K562 (cell line): ENCODE results near the gene PACS1. TPM values are rescaled to one million over a fixed set of nuclear protein-coding genes. Genes with fewer than 3 reads are reported as not detected.

Source experiments
- ATAC-seq: fragments of 200-7000 bp; cut with Tn5 transposase; 3 replicates; pipeline ENCODE4 v1.9.1; 2020; ENCODE audit warnings: moderate library complexity
- BruUV-seq: library from RNA; stranded (reverse); fragments of 400-500 nt; replicated peaks from 2 replicates; lab custom pipeline; 2021; lab: Mats Ljungman, UMichigan
- CTCF ChIA-PET: fragments of 300-600 bp; formaldehyde crosslinking; extraction: SDS; loops from one replicate; lab custom pipeline; 2021; ENCODE audit warnings: low intra/inter-chr PET ratio; lab: Yijun Ruan, JAX
- POLR2A ChIA-PET: fragments of 300-600, 350-650 bp; sonication (Branson Sonifier 250); formaldehyde crosslinking; extraction: SDS; loops from one replicate; lab custom pipeline; 2021; ENCODE audit warnings: antibody characterized with exemption, inconsistent platforms; lab: Yijun Ruan, JAX
- DNase-seq, 4 experiments: peaks; one replicate each; pipeline versions ENCODE4 v3.0.0 to v3.0.0-alpha.2; 2011 to 2018; ENCODE audit warnings: low spot score in 3 of 4, mixed read lengths in 3 of 4; ENCODE audit errors: extremely low read depth in 1 of 4
- FAIRE-seq: peaks from 2 replicates; lab custom pipeline; 2011; peaks lifted over from hg19 to GRCh38; lab: Jason Lieb, UNC
- H2AFZ ChIP-seq: 2 replicates; pipeline ENCODE4 v1.6.0; 2011; ENCODE audit warnings: low read depth, low read length, control low read depth, inconsistent platforms
- H3K27ac ChIP-seq: fragments of 200-600 bp; 3 replicates; pipeline ENCODE4 v1.8.0; 2011; ENCODE audit warnings: low read depth, mild to moderate bottlenecking, control low read depth, inconsistent platforms, low read length, moderate library complexity, mixed read lengths; ENCODE audit errors: extremely low read depth
- H3K27me3 ChIP-seq, 2 experiments: fragments of 300-600 bp in 1 of 2; 2 replicates in 1 of 2; 3 replicates in 1 of 2; pipeline versions ENCODE4 v1.6.0 to v1.8.0; 2011; ENCODE audit warnings: inconsistent platforms in 2 of 2, low read length in 2 of 2, mild to moderate bottlenecking in 1 of 2, mixed read lengths in 1 of 2, moderate library complexity in 1 of 2; ENCODE audit not compliant: control insufficient read depth in 2 of 2, insufficient read depth in 2 of 2
- H3K36me3 ChIP-seq: fragments of 300-600 bp; 3 replicates; pipeline ENCODE4 v1.8.0; 2011; ENCODE audit warnings: mild to moderate bottlenecking, low read length, inconsistent platforms; ENCODE audit not compliant: control insufficient read depth, insufficient read depth
- H3K4me1 ChIP-seq, 2 experiments: fragments of 200-600 bp in 1 of 2; replicated peaks in 1 of 2; 2 replicates in 1 of 2; 3 replicates in 1 of 2; pipeline versions ENCODE4 v1.5.1 to v1.8.0; 2011; ENCODE audit warnings: inconsistent platforms in 2 of 2, low read length in 2 of 2, mild to moderate bottlenecking in 1 of 2, mixed read lengths in 1 of 2, moderate library complexity in 1 of 2; ENCODE audit not compliant: control insufficient read depth in 2 of 2, insufficient read depth in 2 of 2
- H3K4me2 ChIP-seq: 2 replicates; pipeline ENCODE4 v1.6.1; 2011; ENCODE audit warnings: low read length, control low read depth, inconsistent platforms, mixed read lengths; ENCODE audit not compliant: insufficient read depth
- H3K4me3 ChIP-seq: fragments of 200-600 bp; sonication (generic), shearing (Covaris generic); 2 replicates; pipeline ENCODE4 v1.5.1; 2016; ENCODE audit warnings: control low read depth, inconsistent platforms
- H3K79me2 ChIP-seq: fragments of 200-600 bp; 3 replicates; pipeline ENCODE4 v1.8.0; 2011; ENCODE audit warnings: low read length, inconsistent platforms; ENCODE audit not compliant: control insufficient read depth, insufficient read depth
- H3K9ac ChIP-seq, 2 experiments: 2 replicates each; pipeline versions ENCODE4 v1.6.0 to v1.6.1; 2011; ENCODE audit warnings: low read depth in 2 of 2, low read length in 2 of 2, control low read depth in 1 of 2, inconsistent platforms in 1 of 2, mild to moderate bottlenecking in 1 of 2, mixed read lengths in 1 of 2; ENCODE audit not compliant: insufficient read depth in 1 of 2
- H3K9me1 ChIP-seq: one replicate; pipeline ENCODE4 v1.6.0; 2011; ENCODE audit warnings: inconsistent platforms, mild to moderate bottlenecking, low read length, moderate library complexity; ENCODE audit not compliant: control insufficient read depth, insufficient read depth
- H3K9me3 ChIP-seq: replicated peaks from 2 replicates; pipeline ENCODE4 v1.5.1; 2011; ENCODE audit warnings: low read depth, low read length, inconsistent platforms; ENCODE audit not compliant: control insufficient read depth, insufficient read depth
- H4K20me1 ChIP-seq: replicated peaks from 2 replicates; pipeline ENCODE4 v1.6.1; 2011; ENCODE audit warnings: low read length, inconsistent platforms, mixed read lengths; ENCODE audit not compliant: control insufficient read depth, insufficient read depth
- ADNP ChIP-seq: fragments of 200-800 bp; sonication (Bioruptor generic); IDR thresholded peaks from 2 replicates; pipeline ENCODE4 v1.6.1; 2016; ENCODE audit warnings: missing genetic modification characterization, missing compliant biosample characterization
- ARID1B ChIP-seq: fragments of 450-650 bp; IDR thresholded peaks from 2 replicates; pipeline ENCODE4 v1.6.1; 2016; ENCODE audit warnings: antibody characterized with exemption, mild to moderate bottlenecking, inconsistent platforms
- DPF2 ChIP-seq: fragments of 450-650 bp; IDR thresholded peaks from 2 replicates; pipeline ENCODE4 v1.6.1; 2016
- ELK1 ChIP-seq: sonication (generic); formaldehyde crosslinking; IDR thresholded peaks from 2 replicates; pipeline ENCODE4 v1.8.1; 2022; ENCODE audit warnings: missing genetic modification reagents
- ETV1 ChIP-seq: fragments of 450-650 bp; conservative IDR thresholded peaks from 2 replicates; pipeline ENCODE4 v1.6.1; 2016; ENCODE audit warnings: missing genetic modification characterization, control low read depth, low read depth, missing compliant biosample characterization
- EWSR1 ChIP-seq: fragments of 450-650 bp; IDR thresholded peaks from 2 replicates; pipeline ENCODE4 v1.6.1; 2018; ENCODE audit warnings: borderline replicate concordance, mild to moderate bottlenecking, low read depth, moderate library complexity; ENCODE audit not compliant: partially characterized antibody
- FOXA3 ChIP-seq, 2 experiments: fragments of 450-650 bp in 1 of 2; sonication (generic) in 1 of 2; formaldehyde crosslinking; IDR thresholded peaks in 1 of 2; conservative IDR thresholded peaks in 1 of 2; 2 replicates each; pipeline versions ENCODE4 v1.4.0 to v1.8.0; 2020 to 2022; ENCODE audit warnings: mild to moderate bottlenecking in 2 of 2, missing genetic modification reagents in 1 of 2
- GTF2F1 ChIP-seq: IDR thresholded peaks from 2 replicates; pipeline ENCODE4 v1.6.1; 2011; ENCODE audit warnings: low read depth, low read length, improper control_type of control experiment
- HMBOX1 ChIP-seq: sonication (generic); IDR thresholded peaks from 2 replicates; pipeline ENCODE4 v1.6.1; 2016
- HNRNPK ChIP-seq: fragments of 200-400 bp; formaldehyde crosslinking; IDR thresholded peaks from one replicate; pipeline ENCODE4 v1.6.1; 2018; ENCODE audit warnings: mild to moderate bottlenecking, low read depth, low read length; ENCODE audit not compliant: poor library complexity, severe bottlenecking
- RBBP5 ChIP-seq: fragments of 200-600 bp; sonication (generic); IDR thresholded peaks from 2 replicates; pipeline ENCODE4 v1.6.1; 2012; ENCODE audit warnings: borderline replicate concordance, mild to moderate bottlenecking, low read length, control low read depth, inconsistent platforms; ENCODE audit not compliant: insufficient read depth, poor library complexity, severe bottlenecking
- RUNX1 ChIP-seq: sonication (generic); IDR thresholded peaks from 2 replicates; pipeline ENCODE4 v1.6.1; 2016; ENCODE audit warnings: antibody characterized with exemption, low read depth
- SMAD2 ChIP-seq: fragments of 150-350 bp; IDR thresholded peaks from 2 replicates; pipeline ENCODE4 v1.6.1; 2014; ENCODE audit warnings: low read depth, mild to moderate bottlenecking, low read length
- SMAD4 ChIP-seq: fragments of 250-450 bp; sonication (Bioruptor Pico); conservative IDR thresholded peaks from 2 replicates; pipeline ENCODE4 v1.8.0; 2021; ENCODE audit warnings: inconsistent platforms, mild to moderate bottlenecking, moderate library complexity
- ZKSCAN3 ChIP-seq: fragments of 250-450 bp; sonication (Bioruptor Pico); IDR thresholded peaks from 2 replicates; pipeline ENCODE4 v1.4.0; 2020
- ZNF253 ChIP-seq: fragments of 250-450 bp; sonication (Bioruptor Pico); conservative IDR thresholded peaks from 2 replicates; pipeline ENCODE4 v1.6.1; 2021; ENCODE audit warnings: mild to moderate bottlenecking
- ZNF449 ChIP-seq: fragments of 250-450 bp; sonication (Bioruptor Pico); IDR thresholded peaks from 2 replicates; pipeline ENCODE4 v1.8.0; 2022; ENCODE audit warnings: moderate library complexity, mild to moderate bottlenecking, inconsistent platforms
- WGBS: fragments of 100-300 bp; shearing (Covaris generic); methylation state at CpG from one replicate; pipeline ENCODE4 v1.1.6; 2016; ENCODE audit warnings: low coverage, mixed read lengths; ENCODE audit not compliant: insufficient coverage; ENCODE audit errors: missing lambda C conversion rate; 5-methylcytosine and 5-hydroxymethylcytosine counted together
- in situ Hi-C: fragments of 300-500 bp; cut with MboI; formaldehyde crosslinking; loops from 4 replicates; pipeline ENCODE4 v1.15.0; 2018; ENCODE audit warnings: inconsistent platforms, mixed read lengths
- intact Hi-C: fragments of 100-400 bp; cut with micrococcal nuclease; formaldehyde crosslinking; loops from 2 replicates; pipeline ENCODE4 v1.14.2; 2022
- polyA plus RNA-seq, 8 experiments: library from polyadenylated mRNA; depleted of rRNA in 4 of 8; stranded (reverse) in 5 of 8; unstranded in 3 of 8; fragments of >200 nt; fragmentation: Nextera tagmentation in 2 of 8; fragmentation: Illumina TruSeq in 1 of 8; extraction: Ambion mirVana in 2 of 8; extraction: Trizol in 1 of 8; gene quantifications; 2 replicates each; pipeline versions ENCODE4 v1.2.1 to v1.2.3, GENCODE V29; 2011 to 2014; ENCODE audit warnings: inconsistent platforms in 1 of 8, missing spikeins in 1 of 8
- total RNA-seq, 7 experiments: library from RNA; depleted of rRNA in 6 of 7; stranded (reverse); fragments of >200 nt in 6 of 7; fragmentation: Illumina TruSeq in 2 of 7; extraction: Trizol in 2 of 7; gene quantifications; 2 replicates each; pipeline versions ENCODE4 v1.2.1 to v1.2.3, GENCODE V29; 2011 to 2021; ENCODE audit warnings: low replicate concordance in 1 of 7

Gene PACS1
- total and polyA plus RNA-seq, 9 of the 15 experiments (the other 6 are each of a cell fraction or from before 2014, with no cell fraction given) = 0.34 to 28.1 (median 8.5) TPM

GRCh38 chr11:66081505-66081904 is 11.4 kb downstream of the PACS1 start (continued):
- TF ChIP-seq ZKSCAN3 (CRISPR knock-in tag) (no peak), HNRNPK (no peak), SMAD4 (0 out of 2 replicates have a peak, but pooled peaks have one; percentile 24), HMBOX1 (peak; percentile 56; the same call in 1 of the 2 replicates), ETV1 (0 out of 2 replicates have a peak, but pooled peaks have one; percentile 35), RBBP5 (peak; percentile 5)

GRCh38 chr11:66082946-66083698 is 13.1 kb downstream of the PACS1 start:
- in situ Hi-C loops = no loop called here
- Histone ChIP-seq H3K36me3 (no peaks in the 10 kb centered on the region), H3K4me3 (no peak overlapping the region), H3K4me1 (peaks cover 13 to 46% of the 10 kb centered on the region in 2 experiments), H3K27ac (no peak overlapping the region), H4K20me1 (0 out of 2 replicates have a peak, but pooled peaks cover 3% of the 10 kb centered on the region), H3K27me3 (no peaks in the 10 kb centered on the region), H3K4me2 (peak overlapping the region; percentile 6; the same call in 1 of the 2 replicates), H2AFZ (no peak overlapping the region), H3K9ac (no peak overlapping the region), H3K79me2 (peaks cover 61% of the 10 kb centered on the region), H3K9me1 (no peaks in the 10 kb centered on the region), H3K9me3 (no peaks in the 10 kb centered on the region)
- FAIRE-seq = peak; percentile 78
- ChIA-PET CTCF (no interaction called here), POLR2A (interaction anchor here (0.6 to 1.8 kb wide), 3 partner anchors 10 to 57 kb away, joined by 3 to 8 read pairs (median 4); no protein-coding TSS in a partner anchor)
- peak; percentile 77 for ATAC-seq
- BruUV-seq = no TSS peak
- peak in 3 of 4 experiments; percentile 19 to 83 (median 75) for DNase-seq
- 28% methylated on average over 4 of the region's 4 CpGs for WGBS
- intact Hi-C loops = loop anchor here (1.0 kb wide), 1 partner anchor 38 kb away; no protein-coding TSS in a partner anchor
- TF ChIP-seq ZNF449 (CRISPR knock-in tag) (no peak), FOXA3 (CRISPR knock-in tag; conservative IDR thresholded peaks at IDR 0.05 in 1 of 2, IDR thresholded peaks at IDR 0.05 in 1 of 2) (peak; percentile 87 to 92), SMAD2 (no peak), EWSR1 (no peak), ADNP (tag) (no peak), ZNF253 (CRISPR knock-in tag) (no peak), RUNX1 (no peak), ELK1 (CRISPR knock-in tag) (no peak), ARID1B (peak; percentile 74), DPF2 (peak; percentile 65), GTF2F1 (no peak)
